Measurements from ENCODE around the gene TMEM109. TPM values are rescaled to one million over a fixed set of nuclear protein-coding genes. Genes with fewer than 3 reads are reported as not detected.

TMEM109 gene
- total RNA-seq, 1 donor from 2014 or later = 72.8 TPM

- peaks cover 2% of the 10 kb centered on the region for H3K27me3 Mint-ChIP-seq (ENCODE audit: low read depth, unreplicated experiment)
- TF ChIP-seq, protein P1, sequence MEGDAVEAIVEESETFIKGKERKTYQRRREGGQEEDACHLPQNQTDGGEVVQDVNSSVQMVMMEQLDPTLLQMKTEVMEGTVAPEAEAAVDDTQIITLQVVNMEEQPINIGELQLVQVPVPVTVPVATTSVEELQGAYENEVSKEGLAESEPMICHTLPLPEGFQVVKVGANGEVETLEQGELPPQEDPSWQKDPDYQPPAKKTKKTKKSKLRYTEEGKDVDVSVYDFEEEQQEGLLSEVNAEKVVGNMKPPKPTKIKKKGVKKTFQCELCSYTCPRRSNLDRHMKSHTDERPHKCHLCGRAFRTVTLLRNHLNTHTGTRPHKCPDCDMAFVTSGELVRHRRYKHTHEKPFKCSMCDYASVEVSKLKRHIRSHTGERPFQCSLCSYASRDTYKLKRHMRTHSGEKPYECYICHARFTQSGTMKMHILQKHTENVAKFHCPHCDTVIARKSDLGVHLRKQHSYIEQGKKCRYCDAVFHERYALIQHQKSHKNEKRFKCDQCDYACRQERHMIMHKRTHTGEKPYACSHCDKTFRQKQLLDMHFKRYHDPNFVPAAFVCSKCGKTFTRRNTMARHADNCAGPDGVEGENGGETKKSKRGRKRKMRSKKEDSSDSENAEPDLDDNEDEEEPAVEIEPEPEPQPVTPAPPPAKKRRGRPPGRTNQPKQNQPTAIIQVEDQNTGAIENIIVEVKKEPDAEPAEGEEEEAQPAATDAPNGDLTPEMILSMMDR (IDR thresholded peaks at IDR 0.05; ENCODE audit: insufficient read depth, low read depth, low read length) = no peak
- no peak for TF ChIP-seq EZH2 (IDR thresholded peaks at IDR 0.05; ENCODE audit: insufficient read depth, low read length)
- FAIRE-seq (no peak), DNase-seq (ENCODE audit: low read depth) (no peak)
- Histone ChIP-seq H4K20me1 (ENCODE audit: insufficient read depth, low read length) (no peaks in the 10 kb centered on the region), H3K79me2 (ENCODE audit: insufficient read depth, low read length) (no peaks in the 10 kb centered on the region), H3K4me3 (ENCODE audit: insufficient read depth, low read depth, low read length) (no peak overlapping the region), H3K9ac (ENCODE audit: low read length) (no peak overlapping the region), H3K36me3 (ENCODE audit: insufficient read depth, low read length) (peaks cover 3% of the 10 kb centered on the region), H2AFZ (ENCODE audit: low read depth, low read length) (no peak overlapping the region), H3K27ac (ENCODE audit: low read depth, low read length) (no peak overlapping the region), H3K4me2 (ENCODE audit: low read length) (no peak overlapping the region), H3K27me3 (ENCODE audit: insufficient read depth, low read length) (peaks cover 3% of the 10 kb centered on the region), H3K9me3 (ENCODE audit: insufficient read depth, low read depth, low read length) (no peaks in the 10 kb centered on the region), H3K4me1 (ENCODE audit: insufficient read depth, low read length) (no peaks in the 10 kb centered on the region)
- peaks cover 9% of the 10 kb centered on the region for H3K36me3 Mint-ChIP-seq (ENCODE audit: low read depth, unreplicated experiment)
- H3K9me3 Mint-ChIP-seq (ENCODE audit: unreplicated experiment) = no peaks in the 10 kb centered on the region
- H3K27ac Mint-ChIP-seq (ENCODE audit: unreplicated experiment) = peak overlapping the region; percentile 18
- no peak overlapping the region for H3K4me3 Mint-ChIP-seq (ENCODE audit: unreplicated experiment)
- H3K4me1 Mint-ChIP-seq (ENCODE audit: low read depth, unreplicated experiment) = no peaks in the 10 kb centered on the region
These were observed 21.0 kb downstream of the TMEM109 start for GRCh38 chr11:60934790-60935605.

- no peaks in the 10 kb centered on the region for H3K4me1 ChIP-seq (ENCODE audit: insufficient read depth, low read length)
- H3K36me3 ChIP-seq (ENCODE audit: insufficient read depth, low read length) = peaks cover under 1% of the 10 kb centered on the region
- H3K4me2 ChIP-seq (ENCODE audit: low read length) = no peak overlapping the region
- no peak overlapping the region for H2AFZ ChIP-seq (ENCODE audit: low read depth, low read length)
- Mint-ChIP-seq H3K27ac (ENCODE audit: unreplicated experiment) (no peak overlapping the region), H3K4me3 (ENCODE audit: unreplicated experiment) (no peak overlapping the region), H3K9me3 (ENCODE audit: unreplicated experiment) (no peaks in the 10 kb centered on the region), H3K27me3 (ENCODE audit: low read depth, unreplicated experiment) (peaks cover 2% of the 10 kb centered on the region), H3K36me3 (ENCODE audit: low read depth, unreplicated experiment) (peaks cover 12% of the 10 kb centered on the region), H3K4me1 (ENCODE audit: low read depth, unreplicated experiment) (no peaks in the 10 kb centered on the region)
- H3K4me3 ChIP-seq (ENCODE audit: insufficient read depth, low read depth, low read length) = no peak overlapping the region
- FAIRE-seq (no peak), DNase-seq (ENCODE audit: low read depth) (no peak)
- no peak overlapping the region for H3K27ac ChIP-seq (ENCODE audit: low read depth, low read length)
- no peaks in the 10 kb centered on the region for H3K79me2 ChIP-seq (ENCODE audit: insufficient read depth, low read length)
- no peak overlapping the region for H3K9ac ChIP-seq (ENCODE audit: low read length)
- H3K27me3 ChIP-seq (ENCODE audit: insufficient read depth, low read length) = peaks cover 5% of the 10 kb centered on the region
- no peaks in the 10 kb centered on the region for H4K20me1 ChIP-seq (ENCODE audit: insufficient read depth, low read length)
- no peaks in the 10 kb centered on the region for H3K9me3 ChIP-seq (ENCODE audit: insufficient read depth, low read depth, low read length)
- TF ChIP-seq EZH2 (IDR thresholded peaks at IDR 0.05; ENCODE audit: insufficient read depth, low read length) = no peak
- TF ChIP-seq, protein P1 (IDR thresholded peaks at IDR 0.05; ENCODE audit: insufficient read depth, low read depth, low read length) = no peak
These were observed 21.9 kb downstream of the TMEM109 start for GRCh38 chr11:60935676-60936442.

Data from astrocyte (in vitro differentiated cells and primary cell).